Measurements from ENCODE around the gene PTPRN2. TPM values are rescaled to one million over a fixed set of nuclear protein-coding genes. Genes with fewer than 3 reads are reported as not detected.

Gene PTPRN2
- total RNA-seq, 1 experiment from 2014 or later: 1.1 TPM

DNA sequence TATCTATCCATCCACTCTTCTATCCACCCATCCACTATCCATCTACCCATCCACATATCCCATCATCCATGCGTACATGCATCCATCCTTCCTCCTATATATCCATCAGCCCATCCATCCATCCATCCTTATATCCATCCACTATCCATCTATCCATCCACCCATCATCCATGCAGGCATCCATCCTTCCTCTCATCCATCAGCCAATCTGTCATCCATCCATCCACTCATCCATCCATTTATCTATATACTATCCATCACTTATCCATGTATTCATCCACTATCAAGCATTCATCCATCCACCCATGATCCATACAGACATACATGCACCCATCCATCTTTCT lies 765.0 kb downstream of the PTPRN2 start:
- no peaks in the 10 kb centered on the region for H3K4me1 ChIP-seq (ENCODE audit: control insufficient read depth, insufficient read depth, low read length)
- CTCF ChIA-PET: no interaction called here
- in situ Hi-C loops (cut with HindIII; ENCODE audit: low pct_unique_long_range_greater_than_20kb, low sequenced_read_pairs): no loop called here
- ATAC-seq: no peak
- POLR2A ChIA-PET: no interaction called here
- DNase-seq (ENCODE audit: low read depth, low spot score): no peak
- H3K36me3 ChIP-seq (ENCODE audit: control insufficient read depth, insufficient read depth, low read length): no peaks in the 10 kb centered on the region
- no peak overlapping the region for H3K27ac ChIP-seq (ENCODE audit: low read length)
- no peaks in the 10 kb centered on the region; the same call in 1 of the 2 replicates for H3K27me3 ChIP-seq (ENCODE audit: control insufficient read depth, insufficient read depth, low read length)
- BruUV-seq (replicated peaks): no TSS peak
- TF ChIP-seq POLR2AphosphoS5 (IDR thresholded peaks at IDR 0.05; ENCODE audit: low read depth, low read length) (no peak), CTCF (IDR thresholded peaks at IDR 0.05) (no peak), TCF7L2 (IDR thresholded peaks at IDR 0.05; ENCODE audit: low read depth, low read length) (no peak), SIN3A (IDR thresholded peaks at IDR 0.05; ENCODE audit: borderline replicate concordance, insufficient read depth, low read depth, low read length) (no peak)
- TF ChIP-seq, protein P1, sequence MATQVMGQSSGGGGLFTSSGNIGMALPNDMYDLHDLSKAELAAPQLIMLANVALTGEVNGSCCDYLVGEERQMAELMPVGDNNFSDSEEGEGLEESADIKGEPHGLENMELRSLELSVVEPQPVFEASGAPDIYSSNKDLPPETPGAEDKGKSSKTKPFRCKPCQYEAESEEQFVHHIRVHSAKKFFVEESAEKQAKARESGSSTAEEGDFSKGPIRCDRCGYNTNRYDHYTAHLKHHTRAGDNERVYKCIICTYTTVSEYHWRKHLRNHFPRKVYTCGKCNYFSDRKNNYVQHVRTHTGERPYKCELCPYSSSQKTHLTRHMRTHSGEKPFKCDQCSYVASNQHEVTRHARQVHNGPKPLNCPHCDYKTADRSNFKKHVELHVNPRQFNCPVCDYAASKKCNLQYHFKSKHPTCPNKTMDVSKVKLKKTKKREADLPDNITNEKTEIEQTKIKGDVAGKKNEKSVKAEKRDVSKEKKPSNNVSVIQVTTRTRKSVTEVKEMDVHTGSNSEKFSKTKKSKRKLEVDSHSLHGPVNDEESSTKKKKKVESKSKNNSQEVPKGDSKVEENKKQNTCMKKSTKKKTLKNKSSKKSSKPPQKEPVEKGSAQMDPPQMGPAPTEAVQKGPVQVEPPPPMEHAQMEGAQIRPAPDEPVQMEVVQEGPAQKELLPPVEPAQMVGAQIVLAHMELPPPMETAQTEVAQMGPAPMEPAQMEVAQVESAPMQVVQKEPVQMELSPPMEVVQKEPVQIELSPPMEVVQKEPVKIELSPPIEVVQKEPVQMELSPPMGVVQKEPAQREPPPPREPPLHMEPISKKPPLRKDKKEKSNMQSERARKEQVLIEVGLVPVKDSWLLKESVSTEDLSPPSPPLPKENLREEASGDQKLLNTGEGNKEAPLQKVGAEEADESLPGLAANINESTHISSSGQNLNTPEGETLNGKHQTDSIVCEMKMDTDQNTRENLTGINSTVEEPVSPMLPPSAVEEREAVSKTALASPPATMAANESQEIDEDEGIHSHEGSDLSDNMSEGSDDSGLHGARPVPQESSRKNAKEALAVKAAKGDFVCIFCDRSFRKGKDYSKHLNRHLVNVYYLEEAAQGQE (IDR thresholded peaks at IDR 0.05; ENCODE audit: insufficient read depth in 1 of 2, low read depth in 2 of 2, low read length in 1 of 2): no peak
- H3K4me3 ChIP-seq (ENCODE audit: low read depth in 2 of 2, low read length in 2 of 2): no peak overlapping the region
- intact Hi-C loops (cut with micrococcal nuclease; ENCODE audit: unreplicated experiment): no loop called here
- no peaks in the 10 kb centered on the region for H3K9me3 ChIP-seq (ENCODE audit: control insufficient read depth, insufficient read depth, low read depth, low read length)

DNA sequence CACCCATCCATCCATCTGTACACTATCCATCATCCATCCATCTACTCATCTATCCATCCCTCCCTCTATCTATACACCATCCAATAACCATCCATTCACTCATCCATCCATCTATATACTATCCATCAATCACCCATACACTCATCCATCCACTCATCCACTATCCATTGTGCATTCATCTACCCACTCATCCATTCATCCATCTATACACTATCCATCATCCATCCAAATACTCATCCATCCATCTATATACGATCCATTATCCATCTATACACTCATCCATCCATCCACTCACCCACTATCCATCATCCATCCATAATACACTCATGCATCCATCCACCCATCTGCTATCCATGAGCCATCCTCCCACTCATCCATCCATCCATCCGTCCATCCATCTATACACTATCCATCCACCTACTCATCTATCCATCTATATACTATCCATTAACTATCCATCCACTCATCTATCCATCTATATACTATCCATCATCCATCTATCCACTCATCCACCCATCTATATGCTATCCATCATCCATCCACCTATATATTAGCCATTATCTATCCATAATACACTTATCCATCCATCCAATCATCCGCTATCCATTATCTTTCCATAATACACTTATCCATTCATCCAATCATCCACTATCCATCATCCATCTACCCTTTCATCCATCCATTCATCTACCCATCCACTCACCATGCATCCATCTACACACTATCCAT lies 765.5 kb downstream of the PTPRN2 start:
- no peaks in the 10 kb centered on the region for H3K9me3 ChIP-seq (ENCODE audit: control insufficient read depth, insufficient read depth, low read depth, low read length)
- H3K4me1 ChIP-seq (ENCODE audit: control insufficient read depth, insufficient read depth, low read length): no peaks in the 10 kb centered on the region
- no peak overlapping the region for H3K27ac ChIP-seq (ENCODE audit: low read length)
- intact Hi-C loops (cut with micrococcal nuclease; ENCODE audit: unreplicated experiment): no loop called here
- in situ Hi-C loops (cut with HindIII; ENCODE audit: low pct_unique_long_range_greater_than_20kb, low sequenced_read_pairs): no loop called here
- ChIA-PET CTCF (no interaction called here), POLR2A (no interaction called here)
- no peak for TF ChIP-seq TCF7L2 (IDR thresholded peaks at IDR 0.05; ENCODE audit: low read depth, low read length)
- no peak for TF ChIP-seq CTCF (IDR thresholded peaks at IDR 0.05)
- TF ChIP-seq, protein P1 (IDR thresholded peaks at IDR 0.05; ENCODE audit: insufficient read depth in 1 of 2, low read depth in 2 of 2, low read length in 1 of 2): no peak
- TF ChIP-seq SIN3A (IDR thresholded peaks at IDR 0.05; ENCODE audit: borderline replicate concordance, insufficient read depth, low read depth, low read length): no peak
- no peak for TF ChIP-seq POLR2AphosphoS5 (IDR thresholded peaks at IDR 0.05; ENCODE audit: low read depth, low read length)
- no peaks in the 10 kb centered on the region; the same call in 1 of the 2 replicates for H3K27me3 ChIP-seq (ENCODE audit: control insufficient read depth, insufficient read depth, low read length)
- no peak overlapping the region for H3K4me3 ChIP-seq (ENCODE audit: low read depth in 2 of 2, low read length in 2 of 2)
- ATAC-seq: no peak
- no TSS peak for BruUV-seq (replicated peaks)
- no peaks in the 10 kb centered on the region for H3K36me3 ChIP-seq (ENCODE audit: control insufficient read depth, insufficient read depth, low read length)
- no peak for DNase-seq (ENCODE audit: low read depth, low spot score)
